NOMO-1 (cell line): ENCODE measurements around the gene DNAJA4.
A peak's percentile ranks its signal among the peaks of the same experiment; 100 is the strongest.

ENCODE experiments used
- DNase-seq, 2 experiments: peaks; one replicate each; lab custom pipeline; 2025; ENCODE audit not compliant: unreplicated experiment in 2 of 2; lab: John Stamatoyannopoulos, UW

Gene DNAJA4

DNA sequence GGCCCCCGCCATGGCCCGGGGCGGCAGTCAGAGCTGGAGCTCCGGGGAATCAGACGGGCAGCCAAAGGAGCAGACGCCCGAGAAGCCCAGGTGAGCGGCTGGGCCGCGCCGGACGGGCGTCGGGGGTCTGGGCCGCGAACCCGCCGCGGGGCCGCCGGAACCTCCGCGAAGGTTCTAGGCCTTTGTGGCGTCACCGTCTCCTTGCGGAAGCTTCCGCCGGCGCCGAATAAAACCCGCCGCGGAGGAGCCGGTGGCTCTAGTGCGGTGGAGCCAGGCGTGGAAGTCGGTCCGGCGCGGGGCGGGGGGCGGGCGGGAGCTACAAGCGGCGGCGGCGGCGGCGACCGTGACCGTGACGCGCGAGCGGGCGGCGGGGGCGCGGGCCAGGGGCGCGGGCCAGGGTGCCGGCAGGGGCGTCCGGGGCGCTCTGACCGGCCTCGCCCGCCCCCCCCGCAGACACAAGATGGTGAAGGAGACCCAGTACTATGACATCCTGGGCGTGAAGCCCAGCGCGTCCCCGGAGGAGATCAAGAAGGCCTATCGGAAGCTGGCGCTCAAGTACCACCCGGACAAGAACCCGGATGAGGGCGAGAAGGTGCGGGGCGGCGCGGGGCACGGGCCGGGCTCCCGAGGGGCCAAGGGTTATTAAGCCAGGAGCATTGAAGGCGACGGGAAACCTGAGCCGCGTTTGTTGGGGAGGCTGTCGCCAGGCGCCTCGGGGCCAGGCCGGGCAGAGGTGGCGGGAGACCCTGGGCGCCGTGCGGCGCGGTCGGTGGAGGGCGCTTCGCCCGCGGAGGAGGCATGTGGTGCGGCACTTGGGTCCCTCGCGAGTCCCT lies at the start of gene DNAJA4:
Gene DNAJA4 (plus strand): TSS at position 259 of the 833 bp plus-strand sequence. CDS start 202 bp downstream, at position 461.
- DNase-seq: peak; percentile 47 to 60

DNA sequence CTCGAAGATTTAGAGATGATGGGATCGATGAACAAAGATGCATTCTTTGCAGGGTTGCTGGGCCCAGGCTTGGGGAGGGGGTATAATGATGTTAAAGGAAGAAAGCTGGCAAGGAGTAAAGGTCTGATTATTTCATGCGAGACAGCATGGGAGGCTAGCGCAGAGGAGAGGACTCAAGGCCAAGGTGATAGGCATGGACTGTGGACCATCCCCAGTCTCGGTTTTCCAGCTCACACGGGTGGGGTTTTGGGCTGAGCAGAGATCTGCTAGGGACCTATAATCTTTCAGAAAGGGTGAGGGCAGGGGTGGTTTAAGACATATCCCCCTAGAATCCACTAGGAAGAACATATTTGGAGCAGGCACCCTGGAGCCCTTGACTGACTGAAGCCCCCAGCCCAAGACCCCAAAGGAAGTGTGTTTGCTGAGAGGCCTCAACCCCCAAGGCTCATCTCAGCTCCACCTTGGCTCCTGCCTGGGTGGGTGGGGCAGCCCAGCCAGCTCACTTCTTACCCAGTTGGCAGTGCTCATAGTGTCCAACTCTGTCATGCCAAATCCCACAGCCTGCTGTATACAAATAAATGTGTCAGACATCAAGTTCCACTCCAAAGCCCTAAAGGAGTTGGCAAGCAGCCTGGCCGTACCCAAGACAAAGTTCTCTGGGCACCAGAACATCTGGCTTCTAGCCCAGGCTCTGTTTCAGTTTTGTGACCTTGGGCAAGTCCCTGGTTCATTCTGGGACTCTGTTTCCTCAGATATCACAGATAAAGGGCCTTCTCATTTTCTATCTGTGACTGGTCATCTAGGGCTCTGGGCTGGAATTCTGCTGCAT lies 47.9 kb upstream of the DNAJA4 start:
- DNase-seq: no peak

DNA sequence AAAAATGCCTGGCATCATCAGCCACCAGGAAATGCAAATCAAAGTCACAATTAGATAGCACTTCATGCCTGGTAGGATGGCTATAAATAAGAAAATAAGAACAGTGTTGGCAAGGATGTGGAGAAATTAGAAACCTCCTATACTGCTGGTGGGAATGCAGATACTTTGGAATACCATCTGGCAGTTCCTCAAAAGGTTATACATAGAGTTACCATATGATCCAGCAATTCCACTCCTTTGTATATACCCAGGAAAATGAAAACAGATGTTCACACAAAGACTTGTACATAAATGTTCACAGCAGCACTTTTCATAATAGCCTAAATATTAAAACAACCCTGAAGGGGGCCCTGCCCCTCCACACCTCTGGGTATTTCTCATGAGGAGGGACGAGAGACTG lies 43.6 kb upstream of the DNAJA4 start:
- DNase-seq: no peak

DNA sequence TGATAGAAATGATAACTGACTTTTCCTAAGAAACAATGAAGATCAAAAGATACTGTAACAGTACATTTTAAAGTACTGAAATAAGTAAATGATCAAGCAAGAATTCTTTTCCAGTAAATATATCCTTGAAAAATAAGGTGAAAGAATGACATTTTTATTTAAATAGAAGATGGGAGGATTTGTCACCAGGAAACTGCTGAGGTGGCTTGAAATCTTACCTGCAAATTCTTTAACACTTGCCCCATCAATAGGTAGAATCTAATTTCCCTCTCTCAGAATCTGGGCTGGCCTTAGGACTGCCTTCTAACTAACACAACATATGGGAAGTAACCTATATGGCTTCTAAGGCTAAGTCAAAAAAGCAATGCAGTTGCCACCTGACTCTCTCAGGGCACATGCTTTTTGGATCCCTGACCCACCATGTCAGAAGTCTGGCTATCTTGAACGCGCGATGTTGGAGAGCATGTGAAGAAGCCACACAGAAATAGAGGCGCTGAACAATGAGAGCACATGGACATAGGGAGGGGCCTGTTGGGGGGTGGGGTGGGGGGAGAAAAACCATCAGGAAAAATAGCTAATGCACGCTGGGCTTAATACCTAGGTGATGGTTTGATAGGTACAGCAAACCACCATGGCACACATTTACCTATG lies 41.5 kb upstream of the DNAJA4 start:
- no peak for DNase-seq

DNA sequence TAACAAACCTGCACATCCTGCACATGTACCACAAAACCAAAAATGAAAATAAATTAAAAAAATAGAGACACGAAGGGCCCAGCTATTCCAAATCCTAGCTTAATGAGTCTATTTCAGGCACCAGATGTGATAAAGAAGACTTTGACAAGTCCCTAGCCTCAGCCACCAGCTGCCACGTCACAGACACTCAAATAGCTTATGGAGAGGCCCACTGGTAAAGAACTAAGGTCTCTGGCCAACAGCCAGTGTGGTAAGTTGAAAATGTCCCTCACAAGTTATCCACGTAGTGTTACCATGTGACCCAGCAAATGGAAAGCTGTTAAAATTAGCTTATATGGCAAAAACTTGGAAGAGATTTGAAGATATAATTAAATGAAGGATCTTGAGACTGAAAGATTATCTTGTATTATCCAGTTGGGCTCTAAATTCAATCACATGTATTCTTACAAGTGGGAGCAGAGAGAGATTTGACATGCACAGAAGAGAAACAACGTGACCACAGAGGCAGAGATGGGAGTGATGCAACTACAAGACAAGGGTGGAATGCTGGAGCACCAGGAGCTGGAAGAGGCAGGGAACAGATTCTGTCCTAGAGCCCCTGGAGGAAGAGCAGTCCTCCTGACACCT lies 40.9 kb upstream of the DNAJA4 start:
- DNase-seq: no peak

DNA sequence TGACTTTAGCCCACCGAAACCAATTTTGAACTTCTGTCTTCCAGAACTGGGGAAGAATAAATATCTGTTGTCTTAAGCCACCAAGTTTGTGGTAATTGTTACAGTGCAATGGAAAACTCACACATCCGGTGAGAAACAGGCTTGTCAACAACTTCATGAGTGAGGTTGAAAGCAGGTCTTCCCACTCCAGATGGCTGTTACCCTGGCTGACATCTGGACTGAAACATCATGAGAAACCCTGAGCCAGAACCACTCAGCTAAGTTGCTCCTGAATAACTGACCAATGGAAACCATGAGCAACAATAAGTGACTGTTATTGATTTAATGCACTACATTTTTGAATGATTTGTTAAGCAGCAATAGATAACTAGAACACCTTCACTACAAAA lies 40.3 kb upstream of the DNAJA4 start:
- DNase-seq: no peak

DNA sequence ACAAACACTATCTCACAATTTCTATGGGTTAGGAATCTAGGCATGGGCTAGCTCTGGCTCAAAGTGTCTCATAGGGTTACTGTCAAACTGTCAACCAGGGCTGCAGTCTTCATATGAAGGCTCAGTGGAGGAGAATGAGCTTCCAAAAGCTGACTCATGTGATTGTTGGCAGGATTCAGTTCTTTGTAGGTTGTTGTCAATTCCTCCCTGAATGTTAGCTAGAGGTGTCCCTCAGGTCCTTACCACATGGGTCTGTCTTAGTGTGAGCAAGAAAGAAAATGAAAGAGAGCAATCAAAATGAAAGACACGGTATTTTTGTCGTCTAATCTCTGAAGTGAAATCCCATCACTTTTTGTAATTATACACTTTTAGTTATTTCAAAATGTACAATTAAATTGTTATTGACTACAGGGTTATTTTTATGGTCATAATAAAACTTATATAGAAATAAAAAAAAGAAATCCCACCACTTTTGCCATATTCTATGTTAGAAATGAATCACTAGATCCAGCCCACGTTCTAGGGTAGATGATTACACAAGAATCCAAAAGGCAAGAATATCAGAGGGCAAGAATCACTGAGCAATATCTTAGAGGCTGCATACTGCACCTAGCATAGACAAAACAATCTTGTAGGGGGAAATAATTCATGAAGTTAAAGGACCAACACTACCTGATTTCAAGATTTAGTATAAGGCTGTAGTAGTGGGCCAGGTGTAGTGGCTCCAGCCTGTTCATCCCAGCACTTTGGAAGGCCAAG lies 38.4 kb upstream of the DNAJA4 start:
- DNase-seq: no peak

DNA sequence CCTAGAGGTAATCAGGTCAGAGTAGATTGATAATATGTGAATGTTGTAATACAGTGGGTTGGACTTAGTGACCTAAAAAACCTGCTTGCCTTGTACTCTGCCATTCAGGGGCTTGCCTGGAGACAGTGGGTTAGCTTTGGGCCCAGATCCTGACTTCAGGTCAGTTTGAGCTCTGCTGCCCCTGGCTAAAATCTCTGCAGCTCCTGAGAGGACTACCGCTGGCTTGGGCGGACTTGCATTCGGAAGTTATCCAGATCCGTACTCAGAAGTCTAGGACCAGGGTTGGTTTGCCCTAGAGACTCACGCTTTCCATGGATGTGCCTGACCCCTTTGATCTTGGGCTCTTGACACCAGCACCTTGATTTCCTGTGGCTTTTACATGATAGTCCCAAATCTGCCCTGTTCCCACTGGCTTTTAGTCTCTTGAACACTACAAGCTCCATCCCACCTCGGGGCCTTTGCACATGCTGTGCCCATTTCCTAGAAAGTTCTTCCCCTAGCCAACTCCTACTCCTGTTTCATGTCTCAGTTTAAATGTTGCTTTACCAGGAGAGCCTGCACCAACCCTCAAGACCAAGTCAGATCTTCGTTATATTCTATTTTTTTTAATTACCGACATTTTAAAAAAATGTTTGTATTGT lies 35.9 kb upstream of the DNAJA4 start:
- DNase-seq: no peak

DNA sequence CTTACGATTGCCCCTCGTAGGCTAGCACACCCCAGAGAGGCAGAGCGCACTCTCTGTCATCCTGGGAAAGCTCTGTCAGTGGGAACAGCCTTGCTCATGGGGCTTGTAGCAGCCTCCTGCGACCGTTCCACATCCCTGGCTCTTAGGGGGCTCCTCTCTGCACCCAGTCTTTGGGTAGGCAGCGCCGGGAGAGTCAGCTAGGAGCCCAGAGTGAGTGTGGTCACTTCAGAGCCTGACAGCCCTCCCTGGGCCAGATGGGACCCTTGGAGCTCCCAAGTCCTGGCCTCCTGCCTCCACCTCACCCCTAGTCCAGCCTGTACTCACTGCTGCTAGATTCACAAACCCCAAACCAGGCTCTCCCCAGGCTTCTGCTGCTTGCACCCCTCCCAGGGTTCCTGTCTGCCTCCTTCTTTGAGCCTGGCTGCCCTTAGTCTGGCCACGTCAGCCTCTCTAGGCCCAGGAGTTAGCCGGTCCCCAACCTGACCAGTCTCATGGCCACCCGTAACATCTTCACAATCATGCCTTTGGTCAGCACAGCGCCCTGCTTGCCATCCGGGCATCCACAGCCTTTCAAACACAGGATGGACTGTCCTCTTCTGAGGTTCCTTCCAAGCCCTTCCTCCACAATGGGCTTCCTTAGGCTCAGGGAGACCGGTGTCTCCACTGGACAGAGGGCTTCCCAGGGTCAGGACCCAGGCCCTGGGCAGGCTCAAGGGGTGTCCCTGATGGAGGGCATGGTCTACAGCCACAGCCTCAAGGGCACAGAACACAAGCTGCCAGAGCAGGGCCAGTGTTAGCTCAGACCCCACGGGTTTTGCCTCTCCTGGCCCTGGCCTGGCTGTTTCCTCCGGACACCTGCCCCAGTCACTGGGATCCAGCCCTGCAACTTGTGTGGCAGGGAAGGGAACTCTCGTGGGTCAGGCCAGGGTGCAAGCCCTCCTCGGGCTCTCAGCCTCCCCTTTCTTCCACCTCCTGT lies 34.6 kb upstream of the DNAJA4 start:
- DNase-seq: no peak

DNA sequence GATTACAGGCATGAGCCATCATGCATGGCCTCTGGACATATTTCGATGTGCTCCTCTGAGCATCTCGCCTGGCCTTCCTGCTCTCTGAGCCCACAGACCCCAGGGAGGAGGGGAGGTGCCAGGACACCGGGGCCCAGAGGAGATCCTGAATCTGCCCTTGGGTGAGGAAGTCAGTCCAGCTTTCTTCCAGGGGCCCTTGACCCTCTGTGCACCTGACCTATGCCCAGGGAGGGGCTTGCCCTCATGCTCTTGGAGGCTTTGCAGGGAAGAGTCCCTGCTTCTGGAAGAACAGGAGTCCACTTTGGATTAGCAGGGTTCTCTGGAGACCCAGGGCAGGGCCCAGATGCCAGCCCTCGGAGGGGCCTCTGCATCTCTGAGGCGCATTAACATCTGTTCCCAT lies 31.4 kb upstream of the DNAJA4 start:
- no peak for DNase-seq

DNA sequence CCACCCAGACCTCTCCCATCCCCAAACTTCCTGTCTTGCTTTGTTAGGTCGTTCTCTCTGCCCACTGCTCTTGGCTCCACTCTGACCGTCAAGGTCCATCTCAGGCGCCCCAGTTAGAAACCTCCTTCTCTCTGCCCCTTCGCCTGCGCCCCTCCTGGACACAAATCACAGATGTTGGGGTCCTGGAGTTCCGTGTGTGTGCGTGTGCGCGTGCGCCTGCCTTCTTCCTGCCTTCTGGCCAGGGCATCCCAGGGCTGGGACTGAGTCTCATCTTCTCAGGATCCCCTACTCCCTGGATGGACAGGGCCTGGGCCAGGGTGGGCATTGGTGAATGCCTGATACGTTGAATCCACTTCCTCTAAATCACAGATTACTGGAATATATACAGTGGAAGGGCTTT lies 30.9 kb upstream of the DNAJA4 start:
- no peak for DNase-seq

DNA sequence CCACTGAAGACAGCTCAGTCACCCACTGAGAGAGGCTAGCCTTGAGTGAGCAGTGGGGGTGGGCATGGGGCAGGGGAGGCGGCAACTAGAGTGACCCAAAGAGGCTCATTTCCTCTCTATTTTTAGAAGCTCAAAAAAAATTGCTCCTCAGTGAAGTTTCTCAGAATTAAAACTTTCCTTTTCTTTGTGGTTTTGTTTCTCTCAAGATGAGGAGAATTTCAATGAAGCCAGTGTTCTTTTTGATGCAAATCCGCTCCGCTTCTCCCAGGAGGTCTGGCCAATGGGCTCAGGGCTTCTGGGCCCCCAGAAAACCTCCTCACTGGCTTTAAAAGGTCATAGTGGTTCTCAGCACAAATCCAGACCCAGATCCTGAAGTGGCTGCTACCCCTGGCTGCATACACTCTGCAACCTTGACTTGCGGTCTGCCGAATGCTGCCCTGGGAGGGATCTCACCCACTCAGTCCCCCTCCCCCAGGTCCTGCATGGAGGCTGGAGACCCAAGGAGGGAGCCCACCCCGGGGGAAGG lies 29.8 kb upstream of the DNAJA4 start, which contains the start of gene ACSBG1:
Gene ACSBG1 (minus strand): TSS at position 51 of the 526 bp plus-strand sequence. CDS start 64 bp downstream, outside the sequence.
- DNase-seq: no peak

DNA sequence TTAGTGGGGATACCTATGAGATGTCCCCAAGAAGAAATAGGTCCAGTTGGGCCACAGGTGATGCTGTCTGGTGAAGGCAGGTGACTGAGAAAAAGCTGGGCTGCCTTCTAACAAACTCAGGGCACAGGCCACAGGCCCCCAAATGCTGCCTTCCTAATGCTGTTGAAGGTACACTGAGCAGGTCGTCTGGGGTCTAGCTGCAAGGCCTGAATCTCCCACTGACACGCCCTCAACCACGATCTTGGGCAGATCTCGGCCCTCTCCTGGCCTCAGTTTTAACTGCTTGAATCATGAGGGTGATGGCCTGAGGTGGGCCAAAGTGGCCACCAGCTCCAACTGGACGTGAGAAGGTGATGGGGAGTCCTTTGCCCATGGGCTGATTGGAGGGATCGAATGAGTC lies 27.9 kb upstream of the DNAJA4 start:
- DNase-seq: no peak

DNA sequence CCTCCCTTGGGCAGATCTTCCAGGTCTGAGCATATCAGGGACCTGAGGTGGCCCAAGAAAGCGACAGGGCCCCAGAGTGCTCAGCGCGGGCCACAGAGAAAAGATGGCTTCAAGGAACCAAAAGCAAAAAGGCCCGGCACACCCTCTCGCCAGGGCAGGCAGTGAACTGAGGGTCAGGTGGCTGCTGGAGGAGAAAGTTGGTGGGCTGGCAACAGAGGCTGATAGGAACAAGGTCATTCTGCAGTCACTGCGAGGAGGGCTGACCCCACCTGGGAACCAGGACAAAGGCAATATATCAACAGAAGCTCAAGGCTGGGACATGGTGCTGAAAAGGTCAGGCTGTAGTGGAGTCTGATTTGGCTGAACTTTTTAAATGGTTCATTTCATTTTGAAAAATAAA lies 27.2 kb upstream of the DNAJA4 start:
- DNase-seq: no peak

DNA sequence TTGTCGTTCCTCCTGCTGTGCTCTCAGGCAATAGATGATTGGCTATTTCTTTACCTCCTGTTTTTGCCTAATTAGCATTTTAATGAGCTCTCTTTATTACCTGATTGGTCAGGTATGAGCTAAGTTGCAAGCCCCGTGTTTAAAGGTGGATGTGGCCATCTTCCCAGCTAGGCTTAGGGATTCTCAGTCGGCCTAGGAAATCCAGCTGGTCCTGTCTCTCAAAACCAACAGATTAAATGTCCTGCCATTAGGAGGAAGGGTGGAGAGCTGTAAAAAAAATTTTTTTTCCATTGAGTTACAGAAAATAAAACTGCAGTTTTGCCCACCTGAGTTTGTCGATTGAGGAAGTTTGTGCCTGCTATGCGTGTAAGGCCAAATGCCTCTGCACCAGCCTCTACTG lies 24.6 kb upstream of the DNAJA4 start:
- DNase-seq: no peak

DNA sequence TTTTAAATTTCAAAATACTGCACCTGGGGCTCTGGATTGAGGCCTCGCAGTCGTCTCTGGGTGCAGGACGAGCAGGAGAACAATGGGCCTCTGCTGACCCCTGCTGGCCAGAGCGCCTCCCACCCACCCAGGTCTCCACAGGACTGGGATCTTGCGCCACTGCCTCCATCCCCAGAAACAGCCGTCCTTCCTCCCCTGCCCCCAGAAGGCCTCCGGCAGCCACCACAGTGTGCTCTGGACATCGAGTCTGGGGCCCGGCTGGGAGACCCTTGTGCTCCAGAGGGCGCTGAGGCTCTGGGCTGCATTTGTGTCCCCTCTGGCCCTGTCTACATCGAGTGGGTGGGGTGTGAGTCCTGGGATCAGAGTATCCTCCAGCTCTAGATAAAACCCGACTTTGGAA lies 23.3 kb upstream of the DNAJA4 start:
- DNase-seq: peak; percentile 59 to 75

DNA sequence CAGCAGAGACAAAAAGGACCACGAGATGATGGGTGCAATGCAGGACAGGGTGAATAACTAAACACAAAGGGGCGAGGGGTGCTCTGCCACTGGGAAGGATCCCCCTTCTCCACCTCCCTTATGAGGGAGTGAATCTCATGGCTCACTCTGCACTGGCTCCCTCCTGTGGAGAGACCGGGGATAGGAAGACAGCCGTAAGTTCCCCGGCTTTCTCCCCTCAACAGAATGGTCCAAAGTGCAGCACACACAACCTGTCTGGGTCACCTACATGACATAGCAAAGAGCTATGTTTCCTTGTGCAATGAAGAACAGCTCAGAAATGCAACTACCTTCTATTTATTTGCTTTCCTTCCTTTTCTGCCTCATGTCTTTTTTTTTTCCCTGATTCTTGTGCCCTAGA lies 22.2 kb upstream of the DNAJA4 start:
- DNase-seq: peak in 1 of 2 experiments; percentile 39

DNA sequence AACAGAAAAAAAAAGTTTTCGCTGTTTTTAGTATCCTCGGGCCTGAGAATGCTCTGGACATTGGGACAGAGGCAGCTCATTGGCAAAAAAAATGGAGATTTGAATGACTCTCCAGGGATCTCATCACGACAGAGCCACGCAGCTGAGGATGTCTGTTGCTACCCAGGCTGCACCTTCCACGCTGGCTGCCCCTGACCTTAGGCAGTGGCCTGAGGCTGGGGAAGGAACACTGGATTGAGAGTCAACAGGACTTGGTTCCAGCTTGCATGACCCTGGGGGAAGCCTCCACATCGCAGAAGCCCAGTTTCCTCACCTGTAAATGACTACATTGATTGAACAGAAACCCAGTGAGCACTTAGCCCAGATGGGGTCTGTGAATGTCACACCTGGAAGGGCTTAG lies 21.3 kb upstream of the DNAJA4 start:
- no peak for DNase-seq
